Left lung (tissue), 10 donors: Measurements from ENCODE around the gene SYNC. TPM values are rescaled to one million over a fixed set of nuclear protein-coding genes. Genes with fewer than 3 reads are reported as not detected.

Experiments
- ATAC-seq: fragments of 200-7000 bp; cut with Tn5 transposase; one replicate; pipeline ENCODE4 v1.9.1; 2020; ENCODE audit warnings: moderate library complexity
- DNase-seq, 4 donors: peaks; one replicate each; pipeline ENCODE4 v3.0.0-alpha.2; 2013 to 2020
- H3K27ac ChIP-seq, 2 donors: fragments of 200-600 bp; sonication (generic) in 1 of 2; one replicate each; pipeline versions ENCODE4 v1.5.0 to v1.8.0; 2020 to 2021
- H3K27me3 ChIP-seq, 2 donors: fragments of 200-600 bp; sonication (generic) in 1 of 2; one replicate each; pipeline versions ENCODE4 v1.5.0 to v1.8.0; 2020 to 2021
- H3K36me3 ChIP-seq, 2 donors: fragments of 200-600 bp; sonication (generic) in 1 of 2; one replicate each; pipeline versions ENCODE4 v1.5.0 to v1.8.0; 2020 to 2021
- H3K4me1 ChIP-seq, 2 donors: fragments of 200-600 bp; one replicate each; pipeline ENCODE4 v1.8.0; 2021
- H3K4me3 ChIP-seq, 2 donors: fragments of 200-600 bp; sonication (generic) in 1 of 2; one replicate each; pipeline versions ENCODE4 v1.5.0 to v1.8.0; 2020 to 2021; ENCODE audit warnings: mild to moderate bottlenecking in 1 of 2
- H3K9me3 ChIP-seq, 2 donors: fragments of 200-600 bp; sonication (generic) in 1 of 2; one replicate each; pipeline versions ENCODE4 v1.5.0 to v1.8.0; 2020 to 2021
- intact Hi-C, 2 donors: fragments of 100-400 bp; cut with DNase I; formaldehyde crosslinking; loops; one replicate each; pipeline versions ENCODE4 v1.11.2 to v1.14.2; 2022
- polyA plus RNA-seq, 6 donors: library from polyadenylated mRNA; unstranded; fragments of 120-200 nt; gene quantifications; one replicate each; pipeline ENCODE4 v1.2.1, GENCODE V29; 2013; ENCODE audit not compliant: insufficient read length in 6 of 6
- total RNA-seq, 2 donors: library from RNA; stranded (reverse); fragmentation: NEBNext Ultra II Directional; extraction: Animal tissue kit (Norgen Biotek cat#: 25700); gene quantifications; one replicate each; pipeline ENCODE4 v1.2.1, GENCODE V29; 2021
- TF ChIP-seq, protein P1 (sequence below), 2 donors: fragments of 200-600 bp; sonication (generic) in 1 of 2; IDR thresholded peaks; one replicate each; pipeline versions ENCODE4 v1.5.0 to v1.8.0; 2021; ENCODE audit warnings: antibody characterized with exemption in 2 of 2
- donor health status: DM: no; HTN: yes; CAD: no.
- donor health status: DM: no; HTN: no; CAD: no.

Gene SYNC
- total and polyA plus RNA-seq, 8 donors, result 3.1 to 19.9 (median 5.4) TPM

DNA sequence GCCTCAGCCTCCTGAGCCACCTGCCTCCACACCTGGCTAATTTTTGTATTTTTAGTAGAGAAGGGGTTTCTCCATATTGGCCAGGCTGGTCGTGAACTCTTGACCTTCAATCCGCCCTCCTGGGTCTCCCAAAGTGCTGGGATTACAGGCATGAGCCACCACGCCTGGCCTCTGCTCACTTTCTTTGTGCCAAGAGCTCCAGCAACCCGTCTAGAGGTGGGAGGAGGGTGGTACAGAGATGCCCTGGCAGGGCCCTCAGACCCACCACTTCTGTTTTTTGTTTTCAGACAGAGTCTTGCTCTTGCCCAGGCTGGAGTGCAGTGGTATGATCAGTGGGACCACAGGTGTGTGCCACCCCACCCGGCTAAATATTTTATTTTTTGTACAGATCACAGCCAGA lies 6.9 kb upstream of the SYNC start:
- intact Hi-C loops, result no loop called here
- Histone ChIP-seq H3K27ac (no peak overlapping the region), H3K9me3 (no peaks in the 10 kb centered on the region), H3K36me3 (no peaks in the 10 kb centered on the region), H3K4me1 (peaks cover 0 to 17% of the 10 kb centered on the region in 2 donors), H3K4me3 (no peak overlapping the region), H3K27me3 (peaks cover 0 to 2% of the 10 kb centered on the region in 2 donors)
- DNase-seq, result peak in 1 of 4 donors; percentile 14
- TF ChIP-seq, protein P1, sequence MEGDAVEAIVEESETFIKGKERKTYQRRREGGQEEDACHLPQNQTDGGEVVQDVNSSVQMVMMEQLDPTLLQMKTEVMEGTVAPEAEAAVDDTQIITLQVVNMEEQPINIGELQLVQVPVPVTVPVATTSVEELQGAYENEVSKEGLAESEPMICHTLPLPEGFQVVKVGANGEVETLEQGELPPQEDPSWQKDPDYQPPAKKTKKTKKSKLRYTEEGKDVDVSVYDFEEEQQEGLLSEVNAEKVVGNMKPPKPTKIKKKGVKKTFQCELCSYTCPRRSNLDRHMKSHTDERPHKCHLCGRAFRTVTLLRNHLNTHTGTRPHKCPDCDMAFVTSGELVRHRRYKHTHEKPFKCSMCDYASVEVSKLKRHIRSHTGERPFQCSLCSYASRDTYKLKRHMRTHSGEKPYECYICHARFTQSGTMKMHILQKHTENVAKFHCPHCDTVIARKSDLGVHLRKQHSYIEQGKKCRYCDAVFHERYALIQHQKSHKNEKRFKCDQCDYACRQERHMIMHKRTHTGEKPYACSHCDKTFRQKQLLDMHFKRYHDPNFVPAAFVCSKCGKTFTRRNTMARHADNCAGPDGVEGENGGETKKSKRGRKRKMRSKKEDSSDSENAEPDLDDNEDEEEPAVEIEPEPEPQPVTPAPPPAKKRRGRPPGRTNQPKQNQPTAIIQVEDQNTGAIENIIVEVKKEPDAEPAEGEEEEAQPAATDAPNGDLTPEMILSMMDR (IDR thresholded peaks at IDR 0.05), result no peak
- ATAC-seq, result no peak

DNA sequence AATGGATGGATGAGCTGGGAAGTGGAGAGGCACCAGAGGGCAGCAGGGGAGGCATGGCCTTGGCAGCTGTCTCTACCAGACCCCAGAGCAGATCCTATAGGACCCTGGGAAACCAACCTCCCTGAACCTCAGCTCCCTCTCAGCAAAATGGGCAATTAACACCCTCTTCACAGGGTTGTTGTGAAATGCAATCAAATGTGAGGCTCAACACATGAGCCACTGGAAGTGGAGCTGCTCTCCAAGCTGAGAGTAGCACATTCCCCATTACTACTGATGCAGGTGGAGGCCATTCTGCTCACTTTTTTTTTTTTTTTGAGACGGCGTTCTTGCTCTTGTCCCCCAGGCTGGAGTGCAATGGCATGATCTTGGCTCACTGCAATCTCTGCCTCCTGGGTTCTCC lies 6.5 kb upstream of the SYNC start:
- no peak overlapping the region for H3K27ac ChIP-seq
- no peaks in the 10 kb centered on the region for H3K36me3 ChIP-seq
- H3K27me3 ChIP-seq, result peaks cover 0 to 6% of the 10 kb centered on the region in 2 donors
- peak in 1 of 4 donors; percentile 8 for DNase-seq
- intact Hi-C loops, result no loop called here
- H3K4me1 ChIP-seq, result peaks cover 0 to 17% of the 10 kb centered on the region in 2 donors
- peak; percentile 31 for ATAC-seq
- H3K4me3 ChIP-seq, result no peak overlapping the region
- no peaks in the 10 kb centered on the region for H3K9me3 ChIP-seq
- TF ChIP-seq, protein P1 (IDR thresholded peaks at IDR 0.05), result no peak

DNA sequence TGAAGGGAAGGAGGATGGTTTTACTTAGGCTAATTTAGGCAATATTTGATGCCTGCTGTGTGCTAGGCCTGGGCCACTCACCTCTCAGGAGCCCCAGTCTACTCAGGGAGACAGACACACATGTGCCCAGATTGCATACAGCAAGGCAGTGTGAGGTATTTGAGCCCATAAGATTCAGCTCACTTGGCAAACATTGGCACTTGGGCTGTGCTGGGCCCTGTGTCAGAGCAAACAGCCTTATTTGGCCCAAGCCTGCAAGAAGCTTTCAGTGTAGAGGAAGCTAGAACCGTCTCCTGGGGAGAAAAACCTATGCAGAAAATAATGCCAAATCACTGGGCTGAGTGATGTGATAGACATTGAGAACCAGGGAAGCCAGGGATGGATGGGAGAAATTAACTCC lies 3.9 kb upstream of the SYNC start:
- Histone ChIP-seq H3K4me1 (peaks cover 15 to 26% of the 10 kb centered on the region in 2 donors), H3K4me3 (no peak overlapping the region), H3K9me3 (no peaks in the 10 kb centered on the region), H3K36me3 (no peaks in the 10 kb centered on the region), H3K27me3 (peaks cover 0 to 32% of the 10 kb centered on the region in 2 donors), H3K27ac (no peak overlapping the region)
- ATAC-seq, result no peak
- intact Hi-C loops, result no loop called here
- TF ChIP-seq, protein P1 (IDR thresholded peaks at IDR 0.05), result no peak
- peak in 1 of 4 donors; percentile 9 for DNase-seq

DNA sequence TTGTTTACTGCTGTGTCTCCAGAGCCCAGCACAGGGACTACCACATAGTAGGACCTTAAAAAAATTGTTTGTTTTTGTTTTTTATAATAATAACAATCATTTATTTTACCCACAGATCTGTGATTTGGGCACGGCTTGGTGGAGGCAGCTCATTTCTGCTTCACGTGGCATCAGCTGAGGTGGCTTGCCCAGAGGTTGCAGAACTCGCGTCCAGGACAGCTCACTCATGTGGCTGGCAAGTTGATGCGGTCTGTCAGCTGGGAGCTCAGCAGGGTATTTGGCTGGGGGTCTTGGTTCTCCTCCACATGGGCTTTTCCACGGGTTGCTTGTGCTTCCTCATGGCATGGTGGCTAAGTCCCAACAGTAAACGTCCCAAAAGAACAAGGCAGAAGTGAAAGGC lies 2.9 kb upstream of the SYNC start:
- ATAC-seq (no peak), DNase-seq (peak in 1 of 4 donors; percentile 27)
- TF ChIP-seq, protein P1 (IDR thresholded peaks at IDR 0.05), result no peak
- Histone ChIP-seq H3K9me3 (no peaks in the 10 kb centered on the region), H3K36me3 (no peaks in the 10 kb centered on the region), H3K27me3 (peaks cover 0 to 34% of the 10 kb centered on the region in 2 donors), H3K4me3 (no peak overlapping the region), H3K27ac (no peak overlapping the region), H3K4me1 (peaks cover 18 to 27% of the 10 kb centered on the region in 2 donors)
- intact Hi-C loops, result no loop called here

DNA sequence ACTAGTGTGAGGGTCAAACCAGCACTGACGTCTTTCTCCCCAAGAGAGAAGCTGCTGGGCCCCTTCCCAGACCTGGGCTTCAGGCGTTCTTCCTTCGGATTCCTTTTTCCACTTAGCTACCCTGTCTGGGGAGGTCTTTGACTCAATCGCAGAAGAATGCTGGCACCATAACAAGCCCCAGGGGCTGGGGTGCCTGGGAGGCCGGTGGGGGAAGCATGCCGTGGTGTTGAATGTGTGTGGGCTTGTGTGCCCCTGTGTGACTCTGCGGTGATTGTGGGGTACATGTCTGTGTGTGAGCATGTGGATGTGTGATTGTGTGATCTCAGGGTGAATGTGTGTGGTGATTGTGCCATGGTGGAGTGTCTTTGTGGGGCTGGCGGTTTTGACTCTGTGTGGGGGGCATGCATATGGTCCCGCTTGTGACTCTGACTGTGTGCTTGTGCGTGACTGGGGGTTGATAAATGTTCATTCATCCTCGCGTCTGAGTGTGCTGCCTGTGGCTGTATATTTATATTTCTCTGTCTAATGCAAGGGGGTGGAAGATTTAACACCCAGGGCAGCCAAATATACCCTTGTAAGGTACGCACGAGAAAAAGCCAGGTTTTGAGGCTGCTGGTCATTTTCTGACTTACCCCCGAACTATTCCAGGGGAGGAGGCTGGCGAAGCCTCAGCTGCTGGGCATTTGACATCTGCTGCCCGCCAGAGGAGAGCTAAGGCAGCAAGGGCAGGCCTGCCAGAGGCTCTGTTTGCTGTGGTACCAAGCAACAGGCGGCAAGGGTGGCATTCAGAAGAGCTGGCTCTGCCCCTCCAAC lies 1.1 kb upstream of the SYNC start:
- intact Hi-C loops, result no loop called here
- H3K36me3 ChIP-seq, result no peaks in the 10 kb centered on the region
- H3K27ac ChIP-seq, result peak overlapping the region; percentile 73 to 86
- H3K27me3 ChIP-seq, result peaks cover 0 to 34% of the 10 kb centered on the region in 2 donors
- TF ChIP-seq, protein P1 (IDR thresholded peaks at IDR 0.05), result no peak
- ATAC-seq (peak; percentile 30), DNase-seq (peak in 3 of 4 donors; percentile 41 to 60 (median 59))
- no peaks in the 10 kb centered on the region for H3K9me3 ChIP-seq
- H3K4me1 ChIP-seq, result peaks cover 18 to 27% of the 10 kb centered on the region in 2 donors
- peak overlapping the region in 1 of 2 donors; percentile 58 for H3K4me3 ChIP-seq
